Esophagus muscularis mucosa (tissue), 4 donors: ENCODE data around the gene CCR6.

ENCODE experiments used
- EP300 ChIP-seq: sonication (generic); formaldehyde crosslinking; IDR thresholded peaks from one replicate; pipeline ENCODE4 v1.6.1; 2017; ENCODE audit warnings: antibody characterized with exemption
- POLR2A ChIP-seq: fragments of 450-650 bp; IDR thresholded peaks from one replicate; pipeline ENCODE4 v1.6.1; 2017; ENCODE audit warnings: antibody characterized with exemption, moderate library complexity, mild to moderate bottlenecking, low read depth
- TF ChIP-seq, protein P1 (sequence below), 3 experiments: fragments of 200-600 bp in 2 of 3; fragments of 450-650 bp in 1 of 3; sonication (generic) in 2 of 3; IDR thresholded peaks; one replicate each; pipeline ENCODE4 v1.5.1; 2017 to 2019; ENCODE audit warnings: antibody characterized with exemption in 3 of 3, mild to moderate bottlenecking in 2 of 3, moderate library complexity in 1 of 3

DNA sequence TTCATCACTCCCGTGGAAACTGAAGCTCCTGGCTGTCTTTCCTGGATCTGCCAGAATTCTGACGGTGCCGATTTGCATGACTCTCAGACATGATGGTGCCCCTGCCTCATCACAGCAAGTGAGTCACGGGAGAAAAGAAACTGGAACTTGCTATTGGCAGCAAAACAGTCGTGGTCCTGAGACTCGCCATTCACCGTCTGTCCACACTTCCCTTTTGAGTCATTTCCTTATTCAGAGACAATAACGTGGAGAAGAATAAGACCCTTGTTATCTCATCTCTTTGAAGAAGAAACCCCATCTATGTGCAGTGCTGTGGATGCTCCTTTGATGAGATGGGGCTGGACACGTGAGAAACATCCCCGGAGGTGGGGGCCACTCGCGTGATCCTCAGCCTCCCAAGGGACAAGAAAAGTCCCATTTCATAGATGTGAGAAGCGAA is 30.6 kb downstream of the CCR6 start:
- TF ChIP-seq, protein P1, sequence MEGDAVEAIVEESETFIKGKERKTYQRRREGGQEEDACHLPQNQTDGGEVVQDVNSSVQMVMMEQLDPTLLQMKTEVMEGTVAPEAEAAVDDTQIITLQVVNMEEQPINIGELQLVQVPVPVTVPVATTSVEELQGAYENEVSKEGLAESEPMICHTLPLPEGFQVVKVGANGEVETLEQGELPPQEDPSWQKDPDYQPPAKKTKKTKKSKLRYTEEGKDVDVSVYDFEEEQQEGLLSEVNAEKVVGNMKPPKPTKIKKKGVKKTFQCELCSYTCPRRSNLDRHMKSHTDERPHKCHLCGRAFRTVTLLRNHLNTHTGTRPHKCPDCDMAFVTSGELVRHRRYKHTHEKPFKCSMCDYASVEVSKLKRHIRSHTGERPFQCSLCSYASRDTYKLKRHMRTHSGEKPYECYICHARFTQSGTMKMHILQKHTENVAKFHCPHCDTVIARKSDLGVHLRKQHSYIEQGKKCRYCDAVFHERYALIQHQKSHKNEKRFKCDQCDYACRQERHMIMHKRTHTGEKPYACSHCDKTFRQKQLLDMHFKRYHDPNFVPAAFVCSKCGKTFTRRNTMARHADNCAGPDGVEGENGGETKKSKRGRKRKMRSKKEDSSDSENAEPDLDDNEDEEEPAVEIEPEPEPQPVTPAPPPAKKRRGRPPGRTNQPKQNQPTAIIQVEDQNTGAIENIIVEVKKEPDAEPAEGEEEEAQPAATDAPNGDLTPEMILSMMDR (IDR thresholded peaks at IDR 0.05), result no peak
- no peak for TF ChIP-seq EP300
- no peak for TF ChIP-seq POLR2A
